Smooth muscle cell (in vitro differentiated cells): ENCODE results near the gene ASB5. TPM values are rescaled to one million over a fixed set of nuclear protein-coding genes. Genes with fewer than 3 reads are reported as not detected.

Experiments used
- DNase-seq: peaks from one replicate; lab custom pipeline; 2025; ENCODE audit not compliant: unreplicated experiment; lab: John Stamatoyannopoulos, UW
- H2AFZ ChIP-seq: fragments of 200-600 bp; sonication (generic); 2 replicates; pipeline ENCODE4 v1.6.0; 2016; ENCODE audit warnings: antibody characterized with exemption, low read depth, mild to moderate bottlenecking
- H3F3A ChIP-seq: fragments of 200-600 bp; sonication (generic); 2 replicates; pipeline ENCODE4 v1.6.0; 2017; ENCODE audit warnings: antibody characterized with exemption, low read depth
- H3K27ac ChIP-seq: fragments of 200-600 bp; sonication (generic); 2 replicates; pipeline ENCODE4 v1.5.1; 2016; ENCODE audit warnings: low read depth, mild to moderate bottlenecking
- H3K27me3 ChIP-seq: fragments of 200-600 bp; sonication (generic); 2 replicates; pipeline ENCODE4 v1.6.1; 2016; ENCODE audit warnings: low read depth, mild to moderate bottlenecking
- H3K36me3 ChIP-seq: fragments of 200-600 bp; sonication (generic); 2 replicates; pipeline ENCODE4 v1.5.1; 2016; ENCODE audit warnings: low read depth
- H3K4me1 ChIP-seq: fragments of 200-600 bp; sonication (generic); 2 replicates; pipeline ENCODE4 v1.5.1; 2016; ENCODE audit warnings: low read depth
- H3K4me2 ChIP-seq: fragments of 200-600 bp; sonication (generic); 2 replicates; pipeline ENCODE4 v1.6.0; 2016; ENCODE audit warnings: mild to moderate bottlenecking
- H3K4me3 ChIP-seq: fragments of 200-600 bp; sonication (generic); 2 replicates; pipeline ENCODE4 v1.5.1; 2016; ENCODE audit warnings: mild to moderate bottlenecking
- H3K79me2 ChIP-seq: fragments of 200-600 bp; sonication (generic); 2 replicates; pipeline ENCODE4 v1.6.0; 2016; ENCODE audit warnings: low read depth, mild to moderate bottlenecking
- H3K9ac ChIP-seq: fragments of 200-600 bp; sonication (generic); 2 replicates; pipeline ENCODE4 v1.6.0; 2016; ENCODE audit warnings: low read depth
- H3K9me3 ChIP-seq: fragments of 200-600 bp; sonication (generic); replicated peaks from 2 replicates; pipeline ENCODE4 v1.5.1; 2016; ENCODE audit warnings: low read depth
- H4K20me1 ChIP-seq: fragments of 200-600 bp; sonication (generic); 2 replicates; pipeline ENCODE4 v1.6.0; 2016; ENCODE audit warnings: low read depth
- CTCF ChIP-seq: fragments of 200-600 bp; sonication (generic); IDR thresholded peaks from 2 replicates; pipeline ENCODE4 v1.5.1; 2017; ENCODE audit warnings: borderline replicate concordance, mild to moderate bottlenecking, antibody characterized with exemption; ENCODE audit not compliant: insufficient read depth, poor library complexity, severe bottlenecking
- WGBS: methylation state at CpG from one replicate; pipeline ENCODE4 v1.1.7; 2016; ENCODE audit warnings: low lambda C conversion rate; 5-methylcytosine and 5-hydroxymethylcytosine counted together
- polyA plus RNA-seq: library from polyadenylated mRNA; unstranded; fragments of >200 nt; fragmentation: Nextera tagmentation; extraction: Ambion mirVana; gene quantifications from 2 replicates; pipeline ENCODE4 v1.2.1, GENCODE V29; 2016
- total RNA-seq: library from RNA; depleted of rRNA; stranded (reverse); fragments of >200 nt; gene quantifications from 2 replicates; pipeline ENCODE4 v1.2.3, GENCODE V29; 2014

Gene ASB5
- total and polyA plus RNA-seq, 2 experiments from 2014 or later: 0.18 TPM; not detected in 1

GRCh38 chr4:176262243-176262642 is 6.8 kb downstream of the ASB5 start:
- Histone ChIP-seq H3F3A (peaks cover 5% of the 10 kb centered on the region), H4K20me1 (no peaks in the 10 kb centered on the region), H3K9ac (no peak overlapping the region), H3K4me3 (no peak overlapping the region), H3K79me2 (no peaks in the 10 kb centered on the region), H3K4me2 (no peak overlapping the region), H3K27me3 (no peaks in the 10 kb centered on the region), H3K36me3 (no peaks in the 10 kb centered on the region), H3K4me1 (peaks cover 11% of the 10 kb centered on the region), H3K9me3 (no peaks in the 10 kb centered on the region), H3K27ac (no peak overlapping the region), H2AFZ (no peak overlapping the region)
- no peak for TF ChIP-seq CTCF
- DNase-seq: no peak

GRCh38 chr4:176261481-176261880 is 7.5 kb downstream of the ASB5 start:
- Histone ChIP-seq H3K4me3 (no peak overlapping the region), H3K79me2 (no peaks in the 10 kb centered on the region), H3F3A (peaks cover 5% of the 10 kb centered on the region), H3K27me3 (no peaks in the 10 kb centered on the region), H3K4me1 (peaks cover 18% of the 10 kb centered on the region), H3K9ac (no peak overlapping the region), H3K9me3 (no peaks in the 10 kb centered on the region), H4K20me1 (no peaks in the 10 kb centered on the region), H3K27ac (no peak overlapping the region), H2AFZ (no peak overlapping the region), H3K4me2 (no peak overlapping the region), H3K36me3 (no peaks in the 10 kb centered on the region)
- no peak for DNase-seq
- no peak for TF ChIP-seq CTCF
- WGBS: 96% methylated on average over 3 of the region's 3 CpGs

- peaks cover 22% of the 10 kb centered on the region for H3K4me1 ChIP-seq
- H3K79me2 ChIP-seq: no peaks in the 10 kb centered on the region
- H3K27me3 ChIP-seq: no peaks in the 10 kb centered on the region
- no peak for TF ChIP-seq CTCF
- 97% methylated on average over 3 of the region's 3 CpGs for WGBS
- H3K4me2 ChIP-seq: no peak overlapping the region
- no peak overlapping the region for H3K9ac ChIP-seq
- no peak overlapping the region for H3K27ac ChIP-seq
- H3K4me3 ChIP-seq: no peak overlapping the region
- no peak for DNase-seq
- H4K20me1 ChIP-seq: no peaks in the 10 kb centered on the region
- peaks cover 5% of the 10 kb centered on the region for H3F3A ChIP-seq
- H2AFZ ChIP-seq: no peak overlapping the region
- H3K9me3 ChIP-seq: no peaks in the 10 kb centered on the region
- no peaks in the 10 kb centered on the region for H3K36me3 ChIP-seq
Observed at GRCh38 chr4:176261018-176261417, 8.0 kb downstream of the ASB5 start.

GRCh38 chr4:176259330-176260090 is 9.5 kb downstream of the ASB5 start:
- Histone ChIP-seq H3K4me2 (peak overlapping the region; percentile 60), H3K27ac (peak overlapping the region; percentile 47), H3F3A (peaks cover 5% of the 10 kb centered on the region), H2AFZ (no peak overlapping the region), H3K4me3 (no peak overlapping the region), H4K20me1 (no peaks in the 10 kb centered on the region), H3K36me3 (no peaks in the 10 kb centered on the region), H3K4me1 (peaks cover 22% of the 10 kb centered on the region), H3K9me3 (no peaks in the 10 kb centered on the region), H3K27me3 (no peaks in the 10 kb centered on the region), H3K79me2 (no peaks in the 10 kb centered on the region), H3K9ac (no peak overlapping the region)
- no peak for DNase-seq
- no peak for TF ChIP-seq CTCF
- 61% methylated on average over 5 of the region's 5 CpGs for WGBS
